ENCODE measurements around the gene FGF8.

Gene FGF8

GRCh38 chr10:101725296-101726114 is 50.4 kb downstream of the FGF8 start:
- DNase-seq: no peak

- no peak for DNase-seq
Measured at GRCh38 chr10:101724446-101724845, 51.5 kb downstream of the FGF8 start.

- no peak for DNase-seq
Measured at GRCh38 chr10:101723176-101723575, 52.7 kb downstream of the FGF8 start.

- DNase-seq: no peak
Measured at GRCh38 chr10:101721806-101722205, 54.1 kb downstream of the FGF8 start.

- no peak for DNase-seq
Measured at GRCh38 chr10:101720606-101721230, 55.2 kb downstream of the FGF8 start.
